ENCODE results near the gene ITGA4.

ITGA4 gene

GRCh38 chr2:181575024-181575649 lies 118.0 kb downstream of the ITGA4 start:
- TF ChIP-seq POLR2AphosphoS5 (IDR thresholded peaks at IDR 0.05; ENCODE audit: low read depth, low read length) = no peak
- TF ChIP-seq REST (IDR thresholded peaks at IDR 0.05; ENCODE audit: insufficient read depth in 1 of 2, low read depth in 2 of 2, low read length in 2 of 2) = no peak
- no peak for TF ChIP-seq FOXP2 (optimal IDR thresholded peaks at IDR 0.05; ENCODE audit: borderline replicate concordance, extremely low read depth, extremely low read length, insufficient read depth)
- TF ChIP-seq TAF1 (IDR thresholded peaks at IDR 0.05; ENCODE audit: borderline replicate concordance, insufficient read depth, low read length) = no peak
- TF ChIP-seq SIN3A (IDR thresholded peaks at IDR 0.05; ENCODE audit: borderline replicate concordance, insufficient read depth, low read length) = no peak

GRCh38 chr2:181575650-181576025 lies 118.5 kb downstream of the ITGA4 start:
- TF ChIP-seq FOXP2 (optimal IDR thresholded peaks at IDR 0.05; ENCODE audit: borderline replicate concordance, extremely low read depth, extremely low read length, insufficient read depth) = no peak
- no peak for TF ChIP-seq SIN3A (IDR thresholded peaks at IDR 0.05; ENCODE audit: borderline replicate concordance, insufficient read depth, low read length)
- TF ChIP-seq POLR2AphosphoS5 (IDR thresholded peaks at IDR 0.05; ENCODE audit: low read depth, low read length) = no peak
- no peak for TF ChIP-seq REST (IDR thresholded peaks at IDR 0.05; ENCODE audit: insufficient read depth in 1 of 2, low read depth in 2 of 2, low read length in 2 of 2)
- no peak for TF ChIP-seq TAF1 (IDR thresholded peaks at IDR 0.05; ENCODE audit: borderline replicate concordance, insufficient read depth, low read length)

- no peak for TF ChIP-seq POLR2AphosphoS5 (IDR thresholded peaks at IDR 0.05; ENCODE audit: low read depth, low read length)
- no peak for TF ChIP-seq REST (IDR thresholded peaks at IDR 0.05; ENCODE audit: insufficient read depth in 1 of 2, low read depth in 2 of 2, low read length in 2 of 2)
- TF ChIP-seq SIN3A (IDR thresholded peaks at IDR 0.05; ENCODE audit: borderline replicate concordance, insufficient read depth, low read length) = no peak
- no peak for TF ChIP-seq FOXP2 (optimal IDR thresholded peaks at IDR 0.05; ENCODE audit: borderline replicate concordance, extremely low read depth, extremely low read length, insufficient read depth)
- TF ChIP-seq TAF1 (IDR thresholded peaks at IDR 0.05; ENCODE audit: borderline replicate concordance, insufficient read depth, low read length) = no peak
Observed at GRCh38 chr2:181576431-181576830, 119.2 kb downstream of the ITGA4 start.

GRCh38 chr2:181578829-181579228 lies 121.6 kb downstream of the ITGA4 start:
- TF ChIP-seq FOXP2 (optimal IDR thresholded peaks at IDR 0.05; ENCODE audit: borderline replicate concordance, extremely low read depth, extremely low read length, insufficient read depth) (no peak), SIN3A (IDR thresholded peaks at IDR 0.05; ENCODE audit: borderline replicate concordance, insufficient read depth, low read length) (no peak), REST (IDR thresholded peaks at IDR 0.05; ENCODE audit: insufficient read depth in 1 of 2, low read depth in 2 of 2, low read length in 2 of 2) (no peak), POLR2AphosphoS5 (IDR thresholded peaks at IDR 0.05; ENCODE audit: low read depth, low read length) (no peak), TAF1 (IDR thresholded peaks at IDR 0.05; ENCODE audit: borderline replicate concordance, insufficient read depth, low read length) (no peak)
